ENCODE results near the gene SSR1.
"Not testable (repeated sequence)": the region's sequence is repeated elsewhere in the genome, so short reads cannot be mapped to it uniquely, and the experiment has no call there.

The SSR1 gene

DNA sequence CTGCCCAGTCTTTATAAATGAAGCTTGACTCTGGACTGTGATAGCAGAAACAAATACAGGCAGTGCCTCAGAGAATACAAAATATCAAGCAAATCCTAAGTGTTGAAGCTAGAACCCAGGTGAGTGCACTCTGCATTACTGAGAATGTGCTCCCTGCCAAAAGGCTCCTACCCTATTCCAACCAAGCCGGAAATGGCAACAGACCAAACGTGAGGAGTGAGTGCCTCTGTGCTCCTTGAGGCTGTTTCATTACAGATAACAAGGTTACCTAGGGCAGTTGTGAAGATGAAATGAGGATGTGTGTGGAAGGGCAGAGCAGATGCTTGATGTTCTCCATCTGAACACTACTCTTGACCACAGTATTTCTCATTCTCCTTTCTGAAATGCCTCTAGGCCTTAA lies 29.3 kb downstream of the SSR1 start:
- H3K36me3 ChIP-seq (replicated peaks), result peaks cover 16% of the 10 kb centered on the region
- H3K4me3 ChIP-seq, result no peak overlapping the region
- no peak for DNase-seq (ENCODE audit: low spot score in 2 of 2)
- in situ Hi-C loops (cut with MboI; ENCODE audit: low sequenced_read_pairs), result loop anchor here (25.0 kb wide), 1 partner anchor 604 kb away; no protein-coding TSS in a partner anchor
- no peaks in the 10 kb centered on the region for H3K4me1 ChIP-seq
- H3K27me3 ChIP-seq (ENCODE audit: low read depth), result no peaks in the 10 kb centered on the region
- H3K9me3 ChIP-seq, result no peaks in the 10 kb centered on the region

DNA sequence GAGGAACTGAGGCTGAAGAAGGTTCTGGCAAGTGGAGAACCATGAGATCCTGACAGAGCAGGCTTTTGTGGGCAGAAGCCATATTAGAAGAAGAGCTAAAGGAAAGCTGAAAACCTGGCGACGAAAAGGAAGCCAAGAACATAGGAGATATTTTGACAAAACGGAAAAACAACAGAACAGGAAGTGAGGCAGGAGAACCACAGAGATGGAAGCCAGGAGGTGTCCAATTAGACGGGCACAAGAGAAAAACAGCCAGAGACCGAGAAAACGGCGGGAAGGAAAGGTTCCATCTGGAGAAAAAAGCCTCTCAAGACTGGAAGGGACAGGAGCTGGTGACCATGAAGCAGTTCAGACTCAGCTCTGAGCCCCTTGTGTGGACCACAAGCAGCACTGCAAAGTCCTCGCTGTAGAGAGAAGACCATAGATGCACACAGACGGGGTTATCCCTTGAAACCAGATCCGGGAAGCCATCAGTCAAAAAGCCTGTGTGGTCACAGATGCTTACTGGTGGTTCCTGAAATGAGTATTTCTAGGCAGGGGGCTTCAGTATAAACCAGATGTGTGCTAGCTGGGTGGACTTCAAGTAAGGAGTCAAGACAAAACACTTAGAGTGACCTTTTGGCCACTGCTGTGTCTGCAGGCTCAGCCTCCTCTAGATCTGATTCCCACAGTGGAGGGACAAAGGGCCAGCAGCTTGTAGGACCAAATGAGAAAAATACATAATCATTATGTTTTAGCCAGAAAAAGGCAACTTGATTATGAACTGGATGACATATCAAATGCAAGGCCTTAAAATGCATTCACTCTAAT lies 30.7 kb downstream of the SSR1 start:
- no peaks in the 10 kb centered on the region for H3K27me3 ChIP-seq (ENCODE audit: low read depth)
- H3K4me3 ChIP-seq, result no peak overlapping the region
- no peaks in the 10 kb centered on the region for H3K4me1 ChIP-seq
- no peak for DNase-seq (ENCODE audit: low spot score in 2 of 2)
- in situ Hi-C loops (cut with MboI; ENCODE audit: low sequenced_read_pairs), result loop anchor here (25.0 kb wide), 1 partner anchor 605 kb away; no protein-coding TSS in a partner anchor
- H3K9me3 ChIP-seq, result no peaks in the 10 kb centered on the region
- H3K36me3 ChIP-seq (replicated peaks), result peaks cover 4% of the 10 kb centered on the region

DNA sequence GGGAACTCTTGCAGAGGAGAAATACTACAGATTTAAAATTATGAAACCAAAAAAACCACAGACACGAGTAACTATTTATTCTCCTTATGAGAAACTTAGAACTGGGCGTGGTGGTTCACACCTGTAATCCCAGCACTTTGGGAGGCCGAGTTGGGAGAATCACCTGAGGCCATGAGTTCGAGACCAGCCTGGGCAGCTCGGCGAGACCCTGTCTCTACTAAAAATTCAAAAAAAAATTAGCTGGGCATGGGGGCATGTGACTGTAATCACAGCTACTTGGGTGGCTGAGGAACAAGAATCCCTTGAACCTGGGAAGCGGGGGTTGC lies 36.8 kb downstream of the SSR1 start:
- no peaks in the 10 kb centered on the region for H3K9me3 ChIP-seq
- no peaks in the 10 kb centered on the region for H3K36me3 ChIP-seq (replicated peaks)
- no peak overlapping the region for H3K4me3 ChIP-seq
- no peak for DNase-seq (ENCODE audit: low spot score in 2 of 2)
- H3K27me3 ChIP-seq (ENCODE audit: low read depth), result no peaks in the 10 kb centered on the region
- in situ Hi-C loops (cut with MboI; ENCODE audit: low sequenced_read_pairs), result loop anchor here (10.0 to 25.0 kb wide), 2 partner anchors 339 to 611 kb away; no protein-coding TSS in a partner anchor
- H3K4me1 ChIP-seq, result no peaks in the 10 kb centered on the region

DNA sequence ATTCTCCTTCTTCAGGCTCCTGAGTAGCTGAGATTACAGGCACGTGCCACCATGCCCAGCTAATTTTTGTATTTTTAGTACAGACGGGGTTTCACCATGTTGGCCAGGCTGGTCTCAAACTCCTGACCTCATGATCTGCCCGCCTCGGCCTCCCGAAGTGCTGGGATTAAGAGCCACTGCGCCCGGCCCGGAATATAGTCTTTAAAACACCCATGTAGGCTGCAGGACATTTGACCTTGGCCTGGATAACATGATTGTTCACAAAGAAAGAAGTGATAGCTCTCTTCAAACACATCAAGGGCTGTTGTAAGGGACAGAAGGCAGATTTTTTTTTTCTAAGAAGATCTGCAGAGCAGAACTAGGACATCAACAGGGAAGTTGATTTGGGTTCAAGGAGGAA lies 38.5 kb downstream of the SSR1 start:
- not testable (repeated sequence) for H3K4me3 ChIP-seq; H3K4me1 ChIP-seq; H3K27me3 ChIP-seq (ENCODE audit: low read depth); DNase-seq (ENCODE audit: low spot score in 2 of 2); H3K36me3 ChIP-seq (replicated peaks); H3K9me3 ChIP-seq
- in situ Hi-C loops (cut with MboI; ENCODE audit: low sequenced_read_pairs), result loop anchor here (10.0 kb wide), 1 partner anchor 340 kb away; no protein-coding TSS in a partner anchor

DNA sequence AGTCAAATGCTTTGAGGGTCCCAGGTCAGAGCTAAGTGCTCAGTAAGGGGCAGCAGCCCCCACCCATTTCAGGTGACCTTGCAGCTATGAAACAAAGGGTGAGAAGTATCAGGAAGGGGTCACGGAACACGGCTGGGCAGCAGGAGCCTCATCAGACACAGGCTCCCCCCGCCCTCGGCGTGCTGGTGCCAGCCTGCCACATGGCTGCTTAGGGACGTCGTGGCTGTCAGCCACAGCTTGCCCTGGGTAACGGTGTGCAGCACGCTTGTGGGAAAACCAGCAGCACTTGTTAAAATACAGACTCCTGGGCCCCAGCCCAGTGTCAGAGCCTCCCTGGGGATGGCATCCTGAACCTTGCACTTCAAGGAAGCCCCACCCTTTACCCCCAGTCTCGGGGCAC lies 39.3 kb downstream of the SSR1 start:
- in situ Hi-C loops (cut with MboI; ENCODE audit: low sequenced_read_pairs), result loop anchor here (10.0 kb wide), 1 partner anchor 341 kb away; no protein-coding TSS in a partner anchor
- Histone ChIP-seq H3K4me3 (no peak overlapping the region), H3K9me3 (no peaks in the 10 kb centered on the region), H3K4me1 (no peaks in the 10 kb centered on the region), H3K36me3 (replicated peaks) (no peaks in the 10 kb centered on the region), H3K27me3 (ENCODE audit: low read depth) (no peaks in the 10 kb centered on the region)
- no peak for DNase-seq (ENCODE audit: low spot score in 2 of 2)

DNA sequence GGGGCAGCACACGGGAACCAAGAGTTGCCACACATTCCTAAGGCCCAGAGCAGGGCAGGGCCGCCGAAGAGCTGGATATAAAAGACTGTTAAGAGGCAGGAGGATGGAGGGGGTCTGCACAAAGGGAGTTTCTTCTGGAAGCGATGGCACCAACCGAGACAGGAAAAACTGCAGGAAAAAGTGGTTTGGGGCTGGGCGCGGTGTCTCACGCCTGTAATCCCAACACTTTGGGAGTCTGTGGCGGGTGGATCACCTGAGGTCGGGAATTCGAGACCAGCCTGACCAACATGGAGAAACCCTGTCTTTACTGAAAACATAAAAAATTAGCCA lies 41.8 kb downstream of the SSR1 start:
- H3K4me1 ChIP-seq, result no peaks in the 10 kb centered on the region
- no peaks in the 10 kb centered on the region for H3K27me3 ChIP-seq (ENCODE audit: low read depth)
- no peak for DNase-seq (ENCODE audit: low spot score in 2 of 2)
- in situ Hi-C loops (cut with MboI; ENCODE audit: low sequenced_read_pairs), result loop anchor here (10.0 kb wide), 1 partner anchor 344 kb away; no protein-coding TSS in a partner anchor
- no peak overlapping the region for H3K4me3 ChIP-seq
- no peaks in the 10 kb centered on the region for H3K9me3 ChIP-seq
- no peaks in the 10 kb centered on the region for H3K36me3 ChIP-seq (replicated peaks)

DNA sequence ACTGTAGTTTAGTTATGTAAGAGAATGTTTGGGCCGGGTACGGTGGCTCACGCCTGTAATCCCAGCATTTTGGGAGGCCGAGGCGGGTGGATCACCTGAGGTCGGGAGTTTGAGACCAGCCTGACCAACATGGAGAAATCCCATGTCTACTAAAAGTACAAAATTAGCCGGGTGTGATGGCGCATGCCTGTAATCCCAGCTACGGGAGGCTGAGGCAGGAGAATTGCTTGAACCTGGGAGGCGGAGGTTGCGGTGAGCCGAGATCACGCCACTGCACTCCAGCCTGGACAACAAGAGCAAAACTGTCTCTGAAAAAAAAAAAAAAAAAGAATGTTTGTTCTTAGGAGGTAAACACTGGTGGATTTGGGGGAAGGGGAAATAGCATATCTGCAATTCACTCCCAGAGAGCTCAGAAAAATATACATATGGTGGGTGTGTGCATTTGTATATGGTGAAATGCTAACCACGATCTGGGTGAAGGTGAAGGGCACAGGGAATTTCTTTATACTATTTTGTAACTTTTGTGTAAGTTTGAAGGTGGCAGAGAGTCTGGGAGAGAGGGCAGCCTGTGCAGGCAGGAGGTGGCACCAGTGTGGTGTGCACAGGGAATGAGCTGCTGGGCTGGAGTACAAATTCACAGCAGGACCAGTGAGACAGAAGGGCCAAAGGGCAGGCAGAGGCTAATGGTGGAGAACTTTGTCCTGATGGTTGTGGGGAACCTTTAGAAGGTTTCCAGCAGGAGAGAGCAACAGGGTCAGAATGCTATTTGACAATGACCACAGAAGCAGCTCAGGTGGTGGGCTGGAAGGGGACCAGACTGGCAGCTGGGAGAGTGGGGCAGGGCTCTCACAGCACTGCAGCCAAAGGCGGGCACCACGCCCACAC lies 42.4 kb downstream of the SSR1 start:
- DNase-seq (ENCODE audit: low spot score in 2 of 2), result no peak
- Histone ChIP-seq H3K36me3 (replicated peaks) (no peaks in the 10 kb centered on the region), H3K4me3 (no peak overlapping the region), H3K9me3 (no peaks in the 10 kb centered on the region), H3K27me3 (ENCODE audit: low read depth) (no peaks in the 10 kb centered on the region), H3K4me1 (no peaks in the 10 kb centered on the region)
- in situ Hi-C loops (cut with MboI; ENCODE audit: low sequenced_read_pairs), result loop anchor here (10.0 kb wide), 1 partner anchor 344 kb away; no protein-coding TSS in a partner anchor

DNA sequence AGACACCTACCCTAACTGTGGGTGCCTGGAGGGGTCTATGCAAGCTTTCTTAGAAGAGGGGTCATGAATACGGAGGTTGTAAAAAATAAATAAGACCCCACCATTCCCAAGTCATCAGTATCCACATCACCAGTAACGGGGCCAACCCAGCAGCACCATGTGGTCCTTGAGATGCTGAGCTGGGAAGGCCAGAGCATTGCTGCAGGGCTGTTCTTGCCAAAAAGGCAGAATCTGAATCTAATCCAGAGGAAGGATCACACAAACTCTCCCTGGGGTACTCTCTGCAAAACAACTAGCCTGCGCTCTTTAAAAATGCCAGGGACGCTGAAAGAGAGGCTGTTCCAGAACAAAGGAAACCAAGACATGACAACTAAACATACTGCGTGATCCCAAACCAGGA lies 43.2 kb downstream of the SSR1 start:
- no peak for DNase-seq (ENCODE audit: low spot score in 2 of 2)
- no peak overlapping the region for H3K4me3 ChIP-seq
- H3K9me3 ChIP-seq, result no peaks in the 10 kb centered on the region
- no peaks in the 10 kb centered on the region for H3K4me1 ChIP-seq
- H3K36me3 ChIP-seq (replicated peaks), result no peaks in the 10 kb centered on the region
- H3K27me3 ChIP-seq (ENCODE audit: low read depth), result no peaks in the 10 kb centered on the region
- in situ Hi-C loops (cut with MboI; ENCODE audit: low sequenced_read_pairs), result loop anchor here (10.0 kb wide), 1 partner anchor 345 kb away; no protein-coding TSS in a partner anchor

DNA sequence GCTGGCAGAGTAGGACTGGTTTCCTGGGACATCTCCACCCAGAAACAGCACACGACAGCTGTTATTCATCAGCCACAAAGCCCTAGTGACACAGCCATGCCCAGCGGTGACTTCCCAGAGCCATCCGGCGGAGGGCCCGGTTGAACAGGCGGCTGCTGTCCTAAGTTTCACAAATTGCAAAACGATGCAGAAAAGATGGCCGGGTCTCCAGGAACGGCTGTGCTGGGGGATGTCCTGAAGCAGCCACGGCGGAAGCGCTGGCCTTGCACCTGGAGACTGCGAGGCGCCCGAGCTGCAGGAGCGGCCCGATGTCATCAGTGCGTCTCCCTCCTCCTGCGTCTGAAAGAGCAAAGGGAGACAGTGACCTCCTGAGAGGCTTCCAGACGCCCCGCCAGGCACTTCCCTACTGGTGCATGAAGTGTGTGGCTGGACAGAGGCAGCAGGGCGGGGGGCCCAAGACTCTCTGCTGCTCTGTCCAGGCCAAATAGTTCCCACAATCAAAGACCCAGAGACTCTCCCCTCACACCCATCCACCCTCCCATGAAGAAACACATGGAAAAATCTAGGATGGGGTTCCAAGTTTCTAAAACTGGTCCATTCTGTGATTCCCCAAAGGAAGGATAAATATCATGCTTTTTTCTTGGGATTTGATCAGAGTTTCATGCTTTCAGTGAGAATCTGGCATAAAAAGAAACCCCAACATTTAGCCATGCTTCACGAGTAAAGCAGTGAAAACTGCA lies 44.0 kb downstream of the SSR1 start:
- H3K36me3 ChIP-seq (replicated peaks), result no peaks in the 10 kb centered on the region
- no peak overlapping the region for H3K4me3 ChIP-seq
- no peak for DNase-seq (ENCODE audit: low spot score in 2 of 2)
- H3K4me1 ChIP-seq, result no peaks in the 10 kb centered on the region
- in situ Hi-C loops (cut with MboI; ENCODE audit: low sequenced_read_pairs), result no loop called here
- no peaks in the 10 kb centered on the region for H3K9me3 ChIP-seq
- no peaks in the 10 kb centered on the region for H3K27me3 ChIP-seq (ENCODE audit: low read depth)

DNA sequence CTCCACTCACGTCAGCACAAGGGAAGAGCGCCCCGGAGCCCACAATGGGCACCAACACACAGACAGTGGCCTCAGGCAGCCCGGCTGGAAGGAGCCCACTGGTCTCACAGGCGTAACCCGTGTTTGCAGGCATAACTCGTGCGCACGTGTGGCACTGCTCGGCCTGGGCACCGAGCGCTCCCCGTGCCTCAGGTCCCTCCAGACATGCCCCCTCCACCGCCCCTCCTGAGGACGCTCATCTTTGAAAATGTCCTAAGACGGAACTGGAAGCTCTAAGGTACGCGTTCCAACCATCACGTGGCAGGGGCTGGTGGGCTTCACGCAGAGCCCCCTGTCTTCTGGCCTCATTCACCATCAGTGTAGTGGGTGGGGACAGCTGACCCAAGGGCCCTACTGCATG lies 44.6 kb downstream of the SSR1 start:
- Histone ChIP-seq H3K4me3 (no peak overlapping the region), H3K4me1 (no peaks in the 10 kb centered on the region), H3K36me3 (replicated peaks) (no peaks in the 10 kb centered on the region), H3K9me3 (no peaks in the 10 kb centered on the region), H3K27me3 (ENCODE audit: low read depth) (no peaks in the 10 kb centered on the region)
- in situ Hi-C loops (cut with MboI; ENCODE audit: low sequenced_read_pairs), result no loop called here
- DNase-seq (ENCODE audit: low spot score in 2 of 2), result no peak

DNA sequence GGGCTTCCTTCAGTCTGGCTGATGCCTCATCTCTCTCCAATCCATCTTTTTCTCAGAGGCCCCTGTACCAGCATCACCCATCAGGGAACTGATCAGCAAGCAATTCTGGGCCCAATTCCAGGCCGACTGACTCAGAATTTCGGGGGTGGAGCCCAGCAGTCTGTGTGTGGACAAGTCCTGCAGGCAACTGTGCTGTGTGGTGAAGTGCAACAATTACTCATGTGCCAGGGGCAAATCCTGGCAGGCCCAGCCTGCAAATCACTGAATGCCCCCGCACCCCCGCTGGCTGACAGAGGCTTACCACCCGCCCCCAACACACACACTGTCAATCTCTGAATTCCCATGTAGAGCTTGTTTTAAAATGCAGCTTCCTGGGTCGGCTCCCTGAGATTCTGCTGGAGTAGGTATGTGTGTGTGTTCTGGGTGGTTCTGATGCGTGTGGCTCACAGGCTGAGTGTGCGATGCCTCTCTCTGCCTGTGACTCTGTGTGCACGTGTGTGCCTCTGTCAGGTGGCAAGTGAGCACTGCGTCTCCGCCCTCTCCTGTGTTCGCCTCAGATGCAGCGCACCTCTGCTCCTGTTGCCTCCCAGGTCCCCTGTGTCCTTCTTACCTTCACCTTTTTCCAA lies 45.4 kb downstream of the SSR1 start:
- in situ Hi-C loops (cut with MboI; ENCODE audit: low sequenced_read_pairs), result no loop called here
- Histone ChIP-seq H3K4me3 (no peak overlapping the region), H3K4me1 (no peaks in the 10 kb centered on the region), H3K36me3 (replicated peaks) (no peaks in the 10 kb centered on the region), H3K27me3 (ENCODE audit: low read depth) (no peaks in the 10 kb centered on the region), H3K9me3 (no peaks in the 10 kb centered on the region)
- DNase-seq (ENCODE audit: low spot score in 2 of 2), result no peak

DNA sequence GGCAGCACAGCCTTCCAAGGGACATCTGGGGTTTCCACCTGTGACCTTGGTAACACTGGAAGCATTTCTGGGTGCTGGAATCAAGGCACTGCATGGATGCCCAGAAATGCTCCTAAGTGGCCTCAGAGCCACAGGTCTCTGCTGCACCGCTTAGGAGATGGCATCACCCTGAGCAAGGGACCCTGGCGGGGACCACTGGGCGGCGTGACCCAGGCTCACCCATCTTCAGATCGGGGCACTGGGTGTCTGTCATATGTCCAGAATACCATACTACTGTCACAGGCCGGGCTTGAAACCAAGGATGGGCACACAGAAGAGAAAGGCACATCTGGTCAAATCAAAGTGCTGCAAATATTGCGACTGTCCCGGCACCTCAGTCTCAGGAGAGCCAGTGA lies 45.9 kb downstream of the SSR1 start:
- Histone ChIP-seq H3K36me3 (replicated peaks) (no peaks in the 10 kb centered on the region), H3K9me3 (no peaks in the 10 kb centered on the region), H3K4me3 (no peak overlapping the region), H3K4me1 (peaks cover under 1% of the 10 kb centered on the region; the same call in 1 of the 2 replicates), H3K27me3 (ENCODE audit: low read depth) (no peaks in the 10 kb centered on the region)
- DNase-seq (ENCODE audit: low spot score in 2 of 2), result no peak
- in situ Hi-C loops (cut with MboI; ENCODE audit: low sequenced_read_pairs), result no loop called here

DNA sequence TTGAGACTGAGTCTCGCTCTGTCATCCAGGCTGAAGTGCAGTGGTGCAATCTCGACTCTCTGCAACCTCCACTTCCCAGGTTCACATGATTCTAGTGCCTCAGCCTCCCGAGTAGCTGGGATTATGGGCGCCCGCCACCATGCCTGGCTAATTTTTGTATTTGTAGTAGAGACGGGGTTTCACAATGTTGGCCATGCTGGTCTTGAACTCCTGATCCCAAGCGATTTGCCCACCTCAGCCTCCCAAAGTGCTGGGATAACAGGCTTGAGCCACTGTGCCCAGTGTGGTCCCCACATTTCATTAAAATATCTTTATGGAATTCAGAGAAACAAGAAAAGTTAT lies 47.6 kb downstream of the SSR1 start:
- H3K27me3 ChIP-seq (ENCODE audit: low read depth); H3K9me3 ChIP-seq; in situ Hi-C loops (cut with MboI; ENCODE audit: low sequenced_read_pairs): not testable (repeated sequence)

More for the DNA sequence above, 47.6 kb downstream of the SSR1 start:
- H3K36me3 ChIP-seq (replicated peaks); DNase-seq (ENCODE audit: low spot score in 2 of 2); H3K4me3 ChIP-seq: not testable (repeated sequence)
- H3K4me1 ChIP-seq, result peaks cover 14% of the 10 kb centered on the region
